Stomach (tissue), 4 donors: ENCODE data around the gene KCNH6.

Experiments used
- EP300 ChIP-seq: sonication (generic); formaldehyde crosslinking; IDR thresholded peaks from one replicate; pipeline ENCODE4 v1.6.1; 2017; ENCODE audit warnings: antibody characterized with exemption
- POLR2A ChIP-seq, 4 donors: fragments of 450-650 bp; IDR thresholded peaks; one replicate each; pipeline ENCODE4 v1.6.1; 2016; ENCODE audit warnings: antibody characterized with exemption in 4 of 4, control low read depth in 2 of 4, mild to moderate bottlenecking in 1 of 4, moderate library complexity in 1 of 4
- POLR2AphosphoS5 ChIP-seq, 3 donors: sonication (generic); formaldehyde crosslinking; IDR thresholded peaks; one replicate each; pipeline ENCODE4 v1.6.1; 2016; ENCODE audit warnings: antibody characterized with exemption in 3 of 3
- TF ChIP-seq, protein P1 (sequence below), 7 experiments: fragments of 450-650 bp in 4 of 7; fragments of 200-600 bp in 3 of 7; sonication (generic) in 3 of 7; IDR thresholded peaks; one replicate each; pipeline ENCODE4 v1.5.1; 2016 to 2019; ENCODE audit warnings: antibody characterized with exemption in 7 of 7, control low read depth in 2 of 7, mild to moderate bottlenecking in 1 of 7

DNA sequence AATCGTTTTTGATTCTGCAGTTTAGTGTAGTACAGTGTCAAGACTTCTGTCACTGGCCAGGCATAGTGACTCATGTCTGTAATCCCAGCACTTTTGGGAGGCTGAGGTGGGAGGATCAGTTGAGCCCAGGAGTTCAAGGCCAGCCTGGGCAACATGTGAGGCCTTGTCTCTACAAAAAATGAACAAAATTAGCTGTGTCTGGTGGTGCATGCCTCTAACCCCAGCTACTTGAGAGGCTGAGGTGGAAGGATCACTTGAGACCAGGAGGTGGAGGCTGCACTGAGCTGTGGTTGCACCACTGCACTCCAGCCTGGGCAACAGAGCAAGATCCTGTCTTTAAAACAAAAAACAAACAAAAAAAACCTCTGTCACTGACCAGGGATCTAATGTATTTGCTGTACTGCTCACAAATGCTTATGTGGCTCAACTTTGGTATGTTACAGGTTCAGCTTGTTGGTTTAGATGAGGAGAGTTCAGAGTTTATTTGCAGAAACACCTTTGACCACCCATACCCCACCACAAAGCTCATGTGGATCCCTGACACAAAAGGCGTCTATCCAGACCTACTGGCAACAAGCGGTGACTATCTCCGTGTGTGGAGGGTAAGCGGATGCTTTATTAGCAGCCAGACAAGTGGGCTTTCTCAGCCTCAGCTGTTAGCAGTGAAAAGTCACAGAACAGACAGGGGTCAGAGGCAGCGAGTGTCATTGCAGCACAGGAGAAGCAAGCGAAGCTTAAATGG lies 55.0 kb downstream of the KCNH6 start:
- TF ChIP-seq, protein P1, sequence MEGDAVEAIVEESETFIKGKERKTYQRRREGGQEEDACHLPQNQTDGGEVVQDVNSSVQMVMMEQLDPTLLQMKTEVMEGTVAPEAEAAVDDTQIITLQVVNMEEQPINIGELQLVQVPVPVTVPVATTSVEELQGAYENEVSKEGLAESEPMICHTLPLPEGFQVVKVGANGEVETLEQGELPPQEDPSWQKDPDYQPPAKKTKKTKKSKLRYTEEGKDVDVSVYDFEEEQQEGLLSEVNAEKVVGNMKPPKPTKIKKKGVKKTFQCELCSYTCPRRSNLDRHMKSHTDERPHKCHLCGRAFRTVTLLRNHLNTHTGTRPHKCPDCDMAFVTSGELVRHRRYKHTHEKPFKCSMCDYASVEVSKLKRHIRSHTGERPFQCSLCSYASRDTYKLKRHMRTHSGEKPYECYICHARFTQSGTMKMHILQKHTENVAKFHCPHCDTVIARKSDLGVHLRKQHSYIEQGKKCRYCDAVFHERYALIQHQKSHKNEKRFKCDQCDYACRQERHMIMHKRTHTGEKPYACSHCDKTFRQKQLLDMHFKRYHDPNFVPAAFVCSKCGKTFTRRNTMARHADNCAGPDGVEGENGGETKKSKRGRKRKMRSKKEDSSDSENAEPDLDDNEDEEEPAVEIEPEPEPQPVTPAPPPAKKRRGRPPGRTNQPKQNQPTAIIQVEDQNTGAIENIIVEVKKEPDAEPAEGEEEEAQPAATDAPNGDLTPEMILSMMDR (IDR thresholded peaks at IDR 0.05) = no peak
- TF ChIP-seq POLR2A (IDR thresholded peaks at IDR 0.05) (no peak), EP300 (no peak), POLR2AphosphoS5 (IDR thresholded peaks at IDR 0.05) (no peak)
